ENCODE data around the gene SBNO2.

SBNO2 gene

GRCh38 chr19:1219786-1220476 lies 45.9 kb upstream of the SBNO2 start:
- DNase-seq (no peak), ATAC-seq (ENCODE audit: insufficient read depth, low read depth) (no peak)
- H2AFZ ChIP-seq (ENCODE audit: low read depth, low read length): no peak overlapping the region
- H3K4me2 ChIP-seq (ENCODE audit: insufficient read depth, low read length): no peak overlapping the region
- H3K79me2 ChIP-seq (ENCODE audit: insufficient read depth, low read length): peaks cover 49% of the 10 kb centered on the region
- TF ChIP-seq CTCF (IDR thresholded peaks at IDR 0.05; ENCODE audit: borderline replicate concordance, extremely low read depth, low read length, poor library complexity, severe bottlenecking) (no peak), EZH2 (IDR thresholded peaks at IDR 0.05; ENCODE audit: borderline replicate concordance, low read depth, low read length, severe bottlenecking) (no peak)
- no peaks in the 10 kb centered on the region for H3K4me1 ChIP-seq (ENCODE audit: insufficient read depth, low read length)
- peaks cover 57% of the 10 kb centered on the region for H4K20me1 ChIP-seq (ENCODE audit: insufficient read depth, low read length)
- H3K4me3 ChIP-seq (ENCODE audit: low read depth in 1 of 2, low read length in 2 of 2): no peak overlapping the region
- H3K36me3 ChIP-seq (ENCODE audit: insufficient read depth, low read length): peaks cover 79% of the 10 kb centered on the region
- no peaks in the 10 kb centered on the region for H3K9me3 ChIP-seq (ENCODE audit: insufficient read depth, low read length, severe bottlenecking)
- H3K27me3 ChIP-seq (ENCODE audit: insufficient read depth, low read length, poor library complexity): no peaks in the 10 kb centered on the region
- no peak overlapping the region for H3K9ac ChIP-seq (ENCODE audit: low read depth, low read length)
- H3K27ac ChIP-seq (ENCODE audit: low read length): no peak overlapping the region

- DNase-seq (no peak), ATAC-seq (ENCODE audit: insufficient read depth, low read depth) (no peak)
- no peaks in the 10 kb centered on the region for H3K4me1 ChIP-seq (ENCODE audit: insufficient read depth, low read length)
- no peaks in the 10 kb centered on the region for H3K27me3 ChIP-seq (ENCODE audit: insufficient read depth, low read length, poor library complexity)
- H3K9ac ChIP-seq (ENCODE audit: low read depth, low read length): no peak overlapping the region
- H3K79me2 ChIP-seq (ENCODE audit: insufficient read depth, low read length): peaks cover 59% of the 10 kb centered on the region
- peaks cover 58% of the 10 kb centered on the region for H4K20me1 ChIP-seq (ENCODE audit: insufficient read depth, low read length)
- H3K4me3 ChIP-seq (ENCODE audit: low read depth in 1 of 2, low read length in 2 of 2): no peak overlapping the region
- no peaks in the 10 kb centered on the region for H3K9me3 ChIP-seq (ENCODE audit: insufficient read depth, low read length, severe bottlenecking)
- no peak for TF ChIP-seq CTCF (IDR thresholded peaks at IDR 0.05; ENCODE audit: borderline replicate concordance, extremely low read depth, low read length, poor library complexity, severe bottlenecking)
- no peak for TF ChIP-seq EZH2 (IDR thresholded peaks at IDR 0.05; ENCODE audit: borderline replicate concordance, low read depth, low read length, severe bottlenecking)
- no peak overlapping the region for H2AFZ ChIP-seq (ENCODE audit: low read depth, low read length)
- peaks cover 78% of the 10 kb centered on the region for H3K36me3 ChIP-seq (ENCODE audit: insufficient read depth, low read length)
- no peak overlapping the region for H3K4me2 ChIP-seq (ENCODE audit: insufficient read depth, low read length)
- H3K27ac ChIP-seq (ENCODE audit: low read length): no peak overlapping the region
These were observed 44.9 kb upstream of the SBNO2 start for GRCh38 chr19:1218751-1219567.

- Histone ChIP-seq H3K27ac (ENCODE audit: low read length) (no peak overlapping the region), H3K9ac (ENCODE audit: low read depth, low read length) (no peak overlapping the region), H3K4me1 (ENCODE audit: insufficient read depth, low read length) (no peaks in the 10 kb centered on the region), H3K27me3 (ENCODE audit: insufficient read depth, low read length, poor library complexity) (no peaks in the 10 kb centered on the region), H3K9me3 (ENCODE audit: insufficient read depth, low read length, severe bottlenecking) (no peaks in the 10 kb centered on the region), H3K36me3 (ENCODE audit: insufficient read depth, low read length) (peaks cover 72% of the 10 kb centered on the region), H3K4me3 (ENCODE audit: low read depth in 1 of 2, low read length in 2 of 2) (no peak overlapping the region), H4K20me1 (ENCODE audit: insufficient read depth, low read length) (peaks cover 66% of the 10 kb centered on the region), H2AFZ (ENCODE audit: low read depth, low read length) (no peak overlapping the region), H3K79me2 (ENCODE audit: insufficient read depth, low read length) (peaks cover 73% of the 10 kb centered on the region), H3K4me2 (ENCODE audit: insufficient read depth, low read length) (no peak overlapping the region)
- ATAC-seq (ENCODE audit: insufficient read depth, low read depth) (no peak), DNase-seq (no peak)
- TF ChIP-seq CTCF (IDR thresholded peaks at IDR 0.05; ENCODE audit: borderline replicate concordance, extremely low read depth, low read length, poor library complexity, severe bottlenecking) (no peak), EZH2 (IDR thresholded peaks at IDR 0.05; ENCODE audit: borderline replicate concordance, low read depth, low read length, severe bottlenecking) (no peak)
These were observed 43.3 kb upstream of the SBNO2 start for GRCh38 chr19:1217366-1217765.
